Kidney epithelial cell (primary cell): ENCODE results near the gene GLIS1. TPM values are rescaled to one million over a fixed set of nuclear protein-coding genes. Genes with fewer than 3 reads are reported as not detected.

Experiments used
- DNase-seq: peaks from one replicate; pipeline ENCODE4 v3.0.0-alpha.2; 2010; ENCODE audit warnings: low read depth
- H3K27me3 ChIP-seq: 2 replicates; pipeline ENCODE4 v1.6.0; 2011; ENCODE audit warnings: low read length; ENCODE audit not compliant: control insufficient read depth, insufficient read depth
- H3K36me3 ChIP-seq: 2 replicates; pipeline ENCODE4 v1.5.1; 2011; ENCODE audit warnings: low read length; ENCODE audit not compliant: control insufficient read depth, insufficient read depth
- H3K4me3 ChIP-seq: 2 replicates; pipeline ENCODE4 v1.5.1; 2011; ENCODE audit warnings: low read depth, mild to moderate bottlenecking, control low read depth, low read length
- total RNA-seq: library from RNA; depleted of rRNA; stranded (reverse); fragments of >200 nt; gene quantifications from 2 replicates; pipeline ENCODE4 v1.2.3, GENCODE V29; 2015
- TF ChIP-seq, protein P1 (sequence below): IDR thresholded peaks from 2 replicates; pipeline ENCODE4 v1.5.1; 2011; ENCODE audit warnings: mild to moderate bottlenecking, moderate library complexity, low read length, control low read depth, inconsistent platforms; ENCODE audit not compliant: insufficient read depth, poor library complexity, severe bottlenecking

The GLIS1 gene
- total RNA-seq, 1 donor from 2014 or later: 0.63 TPM

DNA sequence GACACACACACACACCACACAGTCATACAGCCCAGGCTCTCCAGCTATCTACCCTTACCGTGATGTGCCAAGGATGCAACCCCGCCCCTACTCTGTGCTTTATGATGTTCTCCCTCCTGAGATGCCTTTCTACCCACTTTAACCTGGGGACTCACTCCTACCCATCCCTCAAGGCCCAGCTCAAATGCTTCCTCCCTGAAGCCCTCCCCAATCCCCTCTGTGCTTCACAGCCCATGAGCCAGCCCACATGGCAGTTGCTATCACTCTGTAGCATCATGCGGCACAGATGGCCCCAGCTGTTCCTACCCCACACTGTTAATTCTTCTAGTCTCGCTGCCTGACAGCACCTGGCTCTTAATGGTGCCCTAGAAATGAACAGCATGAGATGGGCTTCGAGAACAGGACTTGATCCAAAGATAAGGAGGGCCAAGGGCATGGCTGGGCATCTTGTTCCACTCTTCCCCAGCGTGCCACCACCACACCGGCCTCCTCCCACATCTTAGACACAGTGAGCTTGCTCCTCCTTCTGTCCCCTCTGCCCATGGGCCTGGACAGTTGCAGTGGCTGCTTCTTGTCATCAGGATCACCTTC, 109.8 kb downstream of the GLIS1 start:
- no peak for DNase-seq
- TF ChIP-seq, protein P1, sequence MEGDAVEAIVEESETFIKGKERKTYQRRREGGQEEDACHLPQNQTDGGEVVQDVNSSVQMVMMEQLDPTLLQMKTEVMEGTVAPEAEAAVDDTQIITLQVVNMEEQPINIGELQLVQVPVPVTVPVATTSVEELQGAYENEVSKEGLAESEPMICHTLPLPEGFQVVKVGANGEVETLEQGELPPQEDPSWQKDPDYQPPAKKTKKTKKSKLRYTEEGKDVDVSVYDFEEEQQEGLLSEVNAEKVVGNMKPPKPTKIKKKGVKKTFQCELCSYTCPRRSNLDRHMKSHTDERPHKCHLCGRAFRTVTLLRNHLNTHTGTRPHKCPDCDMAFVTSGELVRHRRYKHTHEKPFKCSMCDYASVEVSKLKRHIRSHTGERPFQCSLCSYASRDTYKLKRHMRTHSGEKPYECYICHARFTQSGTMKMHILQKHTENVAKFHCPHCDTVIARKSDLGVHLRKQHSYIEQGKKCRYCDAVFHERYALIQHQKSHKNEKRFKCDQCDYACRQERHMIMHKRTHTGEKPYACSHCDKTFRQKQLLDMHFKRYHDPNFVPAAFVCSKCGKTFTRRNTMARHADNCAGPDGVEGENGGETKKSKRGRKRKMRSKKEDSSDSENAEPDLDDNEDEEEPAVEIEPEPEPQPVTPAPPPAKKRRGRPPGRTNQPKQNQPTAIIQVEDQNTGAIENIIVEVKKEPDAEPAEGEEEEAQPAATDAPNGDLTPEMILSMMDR: no peak
- no peak overlapping the region for H3K4me3 ChIP-seq
- no peaks in the 10 kb centered on the region for H3K27me3 ChIP-seq
- H3K36me3 ChIP-seq: no peaks in the 10 kb centered on the region

DNA sequence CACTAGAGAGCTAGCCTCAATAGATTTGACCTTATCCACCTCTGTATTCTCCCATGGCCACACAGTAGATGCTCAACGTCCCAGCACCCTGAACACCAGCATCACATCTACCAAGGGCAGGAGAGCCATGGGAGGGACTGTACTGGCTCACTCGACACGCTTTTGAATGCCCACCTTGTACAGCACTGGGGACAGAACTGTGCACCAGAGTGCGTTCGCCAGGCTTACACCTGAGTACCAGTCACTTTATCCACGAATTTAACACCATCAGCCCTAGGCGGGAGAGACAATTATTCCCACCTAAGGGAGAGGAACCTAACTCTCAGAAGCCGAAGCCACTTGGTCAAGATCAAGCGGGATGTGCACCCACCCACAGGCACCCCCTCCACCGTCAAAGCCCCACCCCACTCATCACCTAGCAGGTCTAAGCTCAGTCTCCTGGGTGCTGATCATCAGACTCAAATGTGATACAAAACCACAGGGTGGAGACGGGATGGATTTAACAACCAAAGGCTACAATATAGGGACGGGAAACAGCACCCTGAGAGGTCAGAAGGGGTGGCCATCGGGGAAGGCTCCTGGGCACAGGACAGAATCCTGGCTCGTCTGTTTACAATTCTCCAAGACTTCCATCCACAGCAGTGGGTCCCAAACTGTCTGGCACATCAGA, 110.5 kb downstream of the GLIS1 start:
- H3K4me3 ChIP-seq: no peak overlapping the region
- no peaks in the 10 kb centered on the region for H3K27me3 ChIP-seq
- H3K36me3 ChIP-seq: no peaks in the 10 kb centered on the region
- TF ChIP-seq, protein P1: no peak
- no peak for DNase-seq

DNA sequence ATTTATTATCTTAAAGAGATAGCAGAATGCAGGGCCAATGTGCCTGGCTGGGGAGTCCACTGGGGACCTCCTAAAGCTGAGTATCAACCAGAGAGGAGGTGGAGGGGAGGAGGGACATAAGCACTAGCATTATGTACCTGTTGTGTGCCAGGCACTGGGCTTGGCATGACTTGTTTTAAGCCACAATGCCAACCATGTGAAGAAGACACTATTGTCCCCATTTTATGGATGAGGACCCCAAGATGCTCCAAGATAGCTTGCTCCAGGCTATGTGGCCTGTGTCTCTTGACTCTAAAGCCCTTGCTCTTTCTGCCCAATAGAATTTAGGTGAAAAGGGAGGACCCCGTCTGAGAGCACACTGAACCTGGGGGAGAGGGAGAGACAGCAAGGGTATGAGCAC, 111.3 kb downstream of the GLIS1 start:
- H3K36me3 ChIP-seq: no peaks in the 10 kb centered on the region
- TF ChIP-seq, protein P1: no peak
- no peaks in the 10 kb centered on the region for H3K27me3 ChIP-seq
- DNase-seq: no peak
- no peak overlapping the region for H3K4me3 ChIP-seq

DNA sequence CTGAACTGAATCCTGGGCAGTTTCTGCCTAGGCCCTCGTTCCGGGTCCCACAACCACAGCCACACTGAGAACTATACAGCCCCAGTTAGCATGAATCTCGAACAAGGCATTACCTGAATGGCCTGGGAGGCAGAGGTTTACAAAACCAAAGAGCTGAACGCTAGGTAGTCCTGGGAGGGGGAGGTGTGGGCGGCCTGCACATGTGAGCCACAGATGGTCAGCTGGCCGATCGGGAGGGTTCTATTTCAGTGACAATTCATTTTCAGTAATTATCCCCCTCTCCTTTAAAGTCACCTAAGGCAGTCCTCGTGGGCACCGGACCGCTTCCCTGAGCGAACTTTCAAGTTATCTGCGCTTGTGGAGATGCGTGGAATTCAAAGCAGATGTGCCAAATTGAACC, 111.9 kb downstream of the GLIS1 start:
- DNase-seq: no peak
- no peaks in the 10 kb centered on the region for H3K27me3 ChIP-seq
- H3K4me3 ChIP-seq: no peak overlapping the region
- TF ChIP-seq, protein P1: no peak
- no peaks in the 10 kb centered on the region for H3K36me3 ChIP-seq

DNA sequence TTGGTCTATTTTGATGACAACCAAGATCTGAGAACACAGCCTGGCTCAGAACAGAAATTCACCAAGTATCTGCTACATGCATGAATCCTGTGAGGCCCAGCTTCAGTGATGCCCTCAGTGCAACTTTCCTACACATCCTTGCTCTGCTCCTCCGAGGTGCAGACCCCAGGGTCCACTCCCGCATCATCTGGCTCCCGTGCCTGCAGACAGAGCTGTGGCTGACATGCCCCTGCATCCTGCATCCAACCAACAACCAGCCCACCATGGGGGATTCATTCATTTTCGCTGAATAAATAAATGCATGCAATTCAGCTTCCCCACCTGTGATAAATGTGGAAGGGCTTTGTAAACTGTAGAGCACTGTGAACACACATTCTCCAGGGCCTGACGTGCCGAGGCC, 112.3 kb downstream of the GLIS1 start:
- no peaks in the 10 kb centered on the region for H3K27me3 ChIP-seq

More for the DNA sequence above, 112.3 kb downstream of the GLIS1 start:
- Histone ChIP-seq H3K36me3 (no peaks in the 10 kb centered on the region), H3K4me3 (no peak overlapping the region)
- TF ChIP-seq, protein P1: no peak
- no peak for DNase-seq
